ENCODE results near the gene FNIP1.
"Not testable (repeated sequence)": the region's sequence is repeated elsewhere in the genome, so short reads cannot be mapped to it uniquely, and the experiment has no call there.

FNIP1 gene

GRCh38 chr5:131682826-131683225 lies 114.0 kb downstream of the FNIP1 start:
- no peak overlapping the region for H3K9ac ChIP-seq (ENCODE audit: low read depth, low read length, poor library complexity, severe bottlenecking)
- no peaks in the 10 kb centered on the region for H3K27me3 ChIP-seq (ENCODE audit: insufficient read depth, low read length, poor library complexity, severe bottlenecking)
- TF ChIP-seq EZH2phosphoT487 (IDR thresholded peaks at IDR 0.05; ENCODE audit: borderline replicate concordance) (no peak), CTCF (conservative IDR thresholded peaks at IDR 0.05; ENCODE audit: low read length) (no peak)
- H3K9me2 ChIP-seq (replicated peaks; ENCODE audit: low read depth, low read length) = no peaks in the 10 kb centered on the region
- peaks cover 15% of the 10 kb centered on the region; the same call in 1 of the 2 replicates for H3K36me3 ChIP-seq (ENCODE audit: insufficient read depth, low read length)
- H3K9me3 ChIP-seq (ENCODE audit: insufficient read depth, low read depth, low read length) = no peaks in the 10 kb centered on the region
- no peaks in the 10 kb centered on the region for H3F3A ChIP-seq (ENCODE audit: low read depth)
- no peaks in the 10 kb centered on the region for H3K4me1 ChIP-seq (ENCODE audit: insufficient read depth, low read length, poor library complexity, severe bottlenecking)
- no peak overlapping the region for H3K4me2 ChIP-seq (ENCODE audit: low read depth, low read length, poor library complexity, severe bottlenecking)
- H4K20me1 ChIP-seq (ENCODE audit: insufficient read depth, low read length, poor library complexity, severe bottlenecking) = no peaks in the 10 kb centered on the region
- H3K79me2 ChIP-seq (ENCODE audit: insufficient read depth, low read length) = no peaks in the 10 kb centered on the region
- no peak overlapping the region for H2AFZ ChIP-seq (ENCODE audit: low read length)
- no peak overlapping the region for H3K4me3 ChIP-seq (ENCODE audit: low read length, poor library complexity, severe bottlenecking)

GRCh38 chr5:131682175-131682574 lies 114.6 kb downstream of the FNIP1 start:
- Histone ChIP-seq H4K20me1 (ENCODE audit: insufficient read depth, low read length, poor library complexity, severe bottlenecking) (no peaks in the 10 kb centered on the region), H3K9ac (ENCODE audit: low read depth, low read length, poor library complexity, severe bottlenecking) (no peak overlapping the region), H3K4me2 (ENCODE audit: low read depth, low read length, poor library complexity, severe bottlenecking) (no peak overlapping the region), H3K4me3 (ENCODE audit: low read length, poor library complexity, severe bottlenecking) (no peak overlapping the region), H3K9me2 (replicated peaks; ENCODE audit: low read depth, low read length) (no peaks in the 10 kb centered on the region), H3K79me2 (ENCODE audit: insufficient read depth, low read length) (no peaks in the 10 kb centered on the region), H3F3A (ENCODE audit: low read depth) (no peaks in the 10 kb centered on the region), H3K4me1 (ENCODE audit: insufficient read depth, low read length, poor library complexity, severe bottlenecking) (no peaks in the 10 kb centered on the region), H3K27me3 (ENCODE audit: insufficient read depth, low read length, poor library complexity, severe bottlenecking) (no peaks in the 10 kb centered on the region), H2AFZ (ENCODE audit: low read length) (no peak overlapping the region), H3K9me3 (ENCODE audit: insufficient read depth, low read depth, low read length) (no peaks in the 10 kb centered on the region), H3K36me3 (ENCODE audit: insufficient read depth, low read length) (peaks cover 21% of the 10 kb centered on the region; the same call in 1 of the 2 replicates)
- TF ChIP-seq CTCF (conservative IDR thresholded peaks at IDR 0.05; ENCODE audit: low read length) = no peak
- no peak for TF ChIP-seq EZH2phosphoT487 (IDR thresholded peaks at IDR 0.05; ENCODE audit: borderline replicate concordance)

- Histone ChIP-seq H3F3A (ENCODE audit: low read depth) (no peaks in the 10 kb centered on the region), H2AFZ (ENCODE audit: low read length) (no peak overlapping the region), H3K36me3 (ENCODE audit: insufficient read depth, low read length) (peaks cover 21% of the 10 kb centered on the region; the same call in 1 of the 2 replicates), H3K79me2 (ENCODE audit: insufficient read depth, low read length) (no peaks in the 10 kb centered on the region), H4K20me1 (ENCODE audit: insufficient read depth, low read length, poor library complexity, severe bottlenecking) (no peaks in the 10 kb centered on the region), H3K9me2 (replicated peaks; ENCODE audit: low read depth, low read length) (no peaks in the 10 kb centered on the region), H3K9ac (ENCODE audit: low read depth, low read length, poor library complexity, severe bottlenecking) (no peak overlapping the region), H3K4me3 (ENCODE audit: low read length, poor library complexity, severe bottlenecking) (no peak overlapping the region), H3K27me3 (ENCODE audit: insufficient read depth, low read length, poor library complexity, severe bottlenecking) (no peaks in the 10 kb centered on the region), H3K4me1 (ENCODE audit: insufficient read depth, low read length, poor library complexity, severe bottlenecking) (no peaks in the 10 kb centered on the region), H3K9me3 (ENCODE audit: insufficient read depth, low read depth, low read length) (no peaks in the 10 kb centered on the region), H3K4me2 (ENCODE audit: low read depth, low read length, poor library complexity, severe bottlenecking) (no peak overlapping the region)
- TF ChIP-seq CTCF (conservative IDR thresholded peaks at IDR 0.05; ENCODE audit: low read length) (no peak), EZH2phosphoT487 (IDR thresholded peaks at IDR 0.05; ENCODE audit: borderline replicate concordance) (no peak)
Observed at GRCh38 chr5:131679911-131680310, 116.9 kb downstream of the FNIP1 start.

- not testable (repeated sequence) for H3F3A ChIP-seq (ENCODE audit: low read depth); H3K4me3 ChIP-seq (ENCODE audit: low read length, poor library complexity, severe bottlenecking); H3K9me2 ChIP-seq (replicated peaks; ENCODE audit: low read depth, low read length); H3K9me3 ChIP-seq (ENCODE audit: insufficient read depth, low read depth, low read length); H4K20me1 ChIP-seq (ENCODE audit: insufficient read depth, low read length, poor library complexity, severe bottlenecking); H3K79me2 ChIP-seq (ENCODE audit: insufficient read depth, low read length); H3K4me2 ChIP-seq (ENCODE audit: low read depth, low read length, poor library complexity, severe bottlenecking); H2AFZ ChIP-seq (ENCODE audit: low read length); H3K4me1 ChIP-seq (ENCODE audit: insufficient read depth, low read length, poor library complexity, severe bottlenecking); H3K27me3 ChIP-seq (ENCODE audit: insufficient read depth, low read length, poor library complexity, severe bottlenecking); H3K9ac ChIP-seq (ENCODE audit: low read depth, low read length, poor library complexity, severe bottlenecking)
- peaks cover 21% of the 10 kb centered on the region; the same call in 1 of the 2 replicates for H3K36me3 ChIP-seq (ENCODE audit: insufficient read depth, low read length)
Observed at GRCh38 chr5:131678273-131678672, 118.5 kb downstream of the FNIP1 start.

All from Loucy (cell line).